GM10266 (cell line): Measurements from ENCODE around the gene PLEKHM3.
"Not testable (repeated sequence)": the region's sequence is repeated elsewhere in the genome, so short reads cannot be mapped to it uniquely, and the experiment has no call there.

Experiments
- DNase-seq: peaks from one replicate; pipeline ENCODE4 v3.0.0; 2012; ENCODE audit errors: extremely low spot score
- TF ChIP-seq, protein P1 (sequence below): IDR thresholded peaks from 2 replicates; pipeline ENCODE4 v1.5.1; 2012; ENCODE audit warnings: mild to moderate bottlenecking, low read depth; ENCODE audit not compliant: control insufficient read depth, insufficient read depth; ENCODE audit errors: missing control alignments

The PLEKHM3 gene

DNA sequence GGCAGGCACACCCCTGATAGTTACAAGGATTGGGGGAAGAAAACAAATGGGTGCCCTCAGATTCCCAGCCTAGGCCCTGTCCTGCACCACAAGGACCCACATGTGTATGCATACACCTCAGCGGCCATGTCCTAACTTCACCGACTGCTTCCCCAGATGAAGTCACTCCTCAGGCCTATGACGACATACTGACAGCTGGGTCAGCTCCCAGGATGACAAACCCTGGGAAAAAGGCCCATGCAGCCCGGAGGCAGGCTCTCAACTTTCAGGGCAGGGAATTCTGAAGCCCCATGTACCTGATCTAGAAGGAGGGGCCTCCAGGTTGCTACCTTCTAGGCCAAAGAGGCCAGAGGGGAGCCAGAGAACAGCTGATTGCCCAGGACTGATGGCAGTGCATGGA is 11.0 kb upstream of the PLEKHM3 start:
- no peak for DNase-seq
- TF ChIP-seq, protein P1, sequence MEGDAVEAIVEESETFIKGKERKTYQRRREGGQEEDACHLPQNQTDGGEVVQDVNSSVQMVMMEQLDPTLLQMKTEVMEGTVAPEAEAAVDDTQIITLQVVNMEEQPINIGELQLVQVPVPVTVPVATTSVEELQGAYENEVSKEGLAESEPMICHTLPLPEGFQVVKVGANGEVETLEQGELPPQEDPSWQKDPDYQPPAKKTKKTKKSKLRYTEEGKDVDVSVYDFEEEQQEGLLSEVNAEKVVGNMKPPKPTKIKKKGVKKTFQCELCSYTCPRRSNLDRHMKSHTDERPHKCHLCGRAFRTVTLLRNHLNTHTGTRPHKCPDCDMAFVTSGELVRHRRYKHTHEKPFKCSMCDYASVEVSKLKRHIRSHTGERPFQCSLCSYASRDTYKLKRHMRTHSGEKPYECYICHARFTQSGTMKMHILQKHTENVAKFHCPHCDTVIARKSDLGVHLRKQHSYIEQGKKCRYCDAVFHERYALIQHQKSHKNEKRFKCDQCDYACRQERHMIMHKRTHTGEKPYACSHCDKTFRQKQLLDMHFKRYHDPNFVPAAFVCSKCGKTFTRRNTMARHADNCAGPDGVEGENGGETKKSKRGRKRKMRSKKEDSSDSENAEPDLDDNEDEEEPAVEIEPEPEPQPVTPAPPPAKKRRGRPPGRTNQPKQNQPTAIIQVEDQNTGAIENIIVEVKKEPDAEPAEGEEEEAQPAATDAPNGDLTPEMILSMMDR: no peak

DNA sequence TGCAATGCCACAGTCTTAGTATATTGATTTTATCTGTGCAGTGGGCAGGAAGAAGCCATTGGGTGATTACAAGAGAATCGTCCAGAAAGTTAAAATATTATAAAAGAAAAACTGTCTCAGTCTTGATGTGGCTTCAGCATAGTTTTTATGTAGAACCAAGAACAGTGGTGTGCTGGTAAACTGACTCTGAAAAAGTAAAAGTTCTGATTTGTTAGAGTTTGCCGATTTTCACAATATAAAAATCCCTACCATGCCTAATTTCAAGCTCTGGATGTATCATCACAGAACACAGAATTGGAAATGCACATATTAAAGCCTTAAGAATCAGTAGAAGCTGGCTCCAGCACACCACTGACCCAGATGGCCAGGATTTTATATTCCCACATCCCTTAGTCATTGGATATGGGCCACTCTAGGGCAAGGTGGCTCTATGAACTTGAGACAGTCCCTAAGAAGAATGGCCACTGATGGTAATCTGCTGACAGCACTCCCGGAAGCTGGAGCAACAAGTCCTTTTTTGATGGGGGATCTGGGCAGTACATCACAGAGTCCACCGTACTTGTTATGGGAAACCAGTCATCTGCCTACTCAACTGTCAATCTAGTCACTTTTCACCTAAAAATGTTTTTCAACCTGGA is 9.3 kb upstream of the PLEKHM3 start:
- TF ChIP-seq, protein P1: no peak
- no peak for DNase-seq

DNA sequence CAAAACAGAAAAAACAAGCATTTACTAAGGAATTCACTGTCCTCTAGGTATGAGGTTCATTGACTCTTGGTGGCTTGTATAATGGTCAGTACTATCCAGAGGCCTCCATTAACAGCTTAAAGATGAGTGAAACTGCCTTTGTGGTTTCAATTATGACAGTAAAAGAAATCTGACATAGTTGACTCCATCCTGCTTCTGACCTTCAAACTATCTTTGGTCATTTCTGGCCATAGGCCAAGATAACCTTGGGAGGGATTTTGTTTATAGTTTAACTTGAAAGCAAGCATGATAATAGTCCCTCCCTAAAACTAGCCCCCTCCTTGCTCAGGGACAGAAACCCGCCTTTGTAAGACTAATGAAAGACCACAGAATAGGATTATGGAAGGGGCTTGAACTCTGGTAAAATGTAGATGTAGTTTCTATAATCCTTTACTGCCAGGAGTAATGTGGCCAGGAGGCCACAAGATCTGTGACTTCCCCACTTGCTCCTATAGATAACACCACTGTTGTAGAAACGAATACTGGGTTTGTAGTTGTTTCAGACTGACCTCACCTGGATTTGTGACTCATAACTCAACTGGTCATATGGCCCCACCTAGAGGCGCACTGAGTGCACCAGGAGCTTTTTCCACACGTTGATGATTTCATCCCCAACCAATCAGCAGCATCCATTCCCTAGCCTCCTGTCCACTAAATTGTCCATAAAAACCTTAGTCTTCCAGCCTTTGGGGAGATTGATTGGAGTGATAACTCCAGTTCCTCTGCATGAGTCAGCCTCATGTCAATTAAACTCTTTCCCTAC is 8.6 kb upstream of the PLEKHM3 start:
- DNase-seq: peak; percentile 61
- TF ChIP-seq, protein P1: peak; percentile 77

DNA sequence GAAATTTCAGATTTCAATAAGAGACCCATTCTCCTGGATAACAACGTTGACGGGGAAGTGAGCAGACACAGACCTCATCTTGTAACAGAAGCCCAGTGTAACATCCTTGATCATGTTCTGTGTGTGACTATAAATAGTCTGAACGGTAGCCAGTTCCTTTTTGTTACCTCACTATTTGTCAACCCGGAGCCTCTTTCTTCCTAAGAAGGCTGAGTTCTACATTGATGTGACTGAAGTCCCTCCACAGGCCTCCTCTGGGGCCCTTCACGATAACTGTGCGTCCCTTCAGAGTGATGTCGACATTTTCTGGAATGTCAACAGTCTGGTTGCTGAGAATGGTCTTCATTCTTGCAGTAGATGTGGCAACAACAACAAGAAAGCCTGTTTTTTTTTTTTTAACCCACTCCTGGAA is 6.3 kb upstream of the PLEKHM3 start:
- no peak for DNase-seq
- TF ChIP-seq, protein P1: no peak

DNA sequence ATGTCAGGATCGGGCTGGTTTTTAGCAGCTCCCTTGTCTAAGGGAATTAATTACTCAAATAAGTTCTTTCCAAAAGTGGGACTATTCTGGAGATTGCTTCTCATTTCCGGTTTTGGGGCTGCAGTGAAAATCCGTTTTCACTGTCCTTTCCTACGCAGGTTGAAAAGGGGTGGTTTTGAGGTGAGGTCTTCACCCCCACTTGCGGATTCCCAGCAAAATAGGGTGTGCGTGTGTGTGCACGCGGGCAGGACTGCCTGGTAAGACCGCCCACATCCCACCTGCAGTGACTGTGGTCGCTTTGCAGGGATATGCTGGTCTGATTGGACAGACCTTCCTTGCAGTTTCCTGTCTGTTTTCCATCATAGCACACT is 472 bp upstream of the PLEKHM3 start:
- DNase-seq: no peak
- TF ChIP-seq, protein P1: no peak

DNA sequence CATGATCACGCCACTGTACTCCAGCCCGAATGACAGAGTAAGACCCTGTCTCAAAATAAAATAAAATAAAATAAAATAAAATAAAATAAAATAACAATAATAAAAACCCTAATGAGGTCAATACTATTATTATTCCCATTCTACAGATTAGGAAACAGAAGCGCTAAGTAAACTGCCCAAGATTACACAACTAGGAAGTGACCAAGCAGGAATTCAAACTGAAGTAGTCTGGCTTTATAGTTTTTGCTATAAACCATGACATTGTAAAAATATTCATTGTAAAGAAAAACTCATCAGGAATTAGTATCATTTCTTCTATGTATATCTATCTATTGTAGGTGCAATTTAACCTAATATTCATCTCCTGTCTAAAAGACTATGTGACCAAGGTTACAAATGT is 1.2 kb downstream of the PLEKHM3 start:
- TF ChIP-seq, protein P1: no peak
- DNase-seq: no peak

DNA sequence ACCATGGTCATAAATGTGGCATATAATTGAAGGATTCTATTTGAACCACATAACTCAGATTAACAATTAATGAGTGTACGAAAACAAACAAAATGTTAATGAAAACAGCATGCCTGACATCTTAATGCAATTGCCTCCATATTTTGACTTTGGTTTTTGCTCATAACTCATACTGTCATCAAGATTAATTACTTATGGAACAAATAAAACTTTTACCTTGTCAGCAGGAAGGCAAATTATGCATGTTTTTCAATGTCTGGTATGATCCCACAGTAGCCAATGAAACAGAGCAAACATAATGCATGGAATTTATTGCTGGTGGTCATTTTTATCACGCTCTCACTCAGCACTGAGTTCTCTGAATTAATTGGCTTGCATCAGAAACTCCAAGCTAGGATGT is 5.1 kb downstream of the PLEKHM3 start:
- no peak for DNase-seq

DNA sequence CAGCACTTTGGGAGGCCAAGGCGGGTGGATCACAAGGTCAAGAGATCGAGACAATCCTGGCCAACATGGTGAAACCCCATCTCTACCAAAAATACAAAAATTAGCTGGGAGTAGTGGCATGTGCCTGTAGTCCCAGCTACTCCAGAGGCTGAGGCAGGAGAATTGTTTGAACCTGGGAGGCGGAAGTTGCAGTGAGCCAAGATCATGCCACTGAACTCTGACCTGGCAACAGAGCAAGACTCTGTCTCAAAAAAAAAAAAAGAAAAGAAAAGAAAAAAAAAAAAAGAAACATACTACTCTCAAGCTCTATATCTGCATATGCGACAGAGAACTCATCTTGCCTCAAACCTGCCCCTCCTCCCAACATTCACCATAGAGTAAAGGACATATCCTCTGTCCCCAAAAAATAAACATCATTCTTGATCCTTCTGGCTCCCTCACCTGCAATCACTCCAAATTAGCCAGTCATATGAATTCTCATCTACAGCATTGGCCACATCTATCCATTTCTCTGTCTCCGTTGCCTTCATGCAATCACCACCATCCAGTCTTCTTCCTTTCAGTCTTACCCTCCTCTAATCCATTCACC is 7.1 kb downstream of the PLEKHM3 start:
- not testable (repeated sequence) for DNase-seq

More for the DNA sequence above, 5.1 kb downstream of the PLEKHM3 start:
- TF ChIP-seq, protein P1: no peak
